CD14-positive monocyte (primary cell): ENCODE data around the gene PBX3. TPM values are rescaled to one million over a fixed set of nuclear protein-coding genes. Genes with fewer than 3 reads are reported as not detected.

Experiments used
- DNase-seq, 3 donors: peaks; one replicate each; pipeline ENCODE4 v3.0.0-alpha.2; 2011 to 2022
- H2AFZ ChIP-seq: 2 replicates; pipeline ENCODE4 v1.6.0; 2012; ENCODE audit warnings: mild to moderate bottlenecking, low read depth, low read length, inconsistent platforms; ENCODE audit not compliant: insufficient read depth, poor library complexity, severe bottlenecking
- H3K27ac ChIP-seq, 2 donors: 1 replicate in 1 of 2; 2 replicates in 1 of 2; pipeline ENCODE4 v1.5.1; 2012 to 2013; ENCODE audit warnings: low read length in 2 of 2, control low read depth in 1 of 2, inconsistent platforms in 1 of 2, low read depth in 1 of 2, mild to moderate bottlenecking in 1 of 2
- H3K27me3 ChIP-seq, 2 donors: one replicate each; pipeline versions ENCODE4 v1.6.0 to v1.6.1; 2011 to 2013; ENCODE audit warnings: low read length in 2 of 2; ENCODE audit not compliant: control insufficient read depth in 2 of 2, insufficient read depth in 2 of 2
- H3K36me3 ChIP-seq, 2 donors: replicated peaks in 1 of 2; 1 replicate in 1 of 2; 2 replicates in 1 of 2; pipeline versions ENCODE4 v1.5.1 to v1.6.1; 2012 to 2013; ENCODE audit warnings: low read length in 2 of 2, control low read depth in 1 of 2, inconsistent platforms in 1 of 2, mild to moderate bottlenecking in 1 of 2; ENCODE audit not compliant: insufficient read depth in 2 of 2, control insufficient read depth in 1 of 2
- H3K4me1 ChIP-seq, 2 donors: 1 replicate in 1 of 2; 2 replicates in 1 of 2; pipeline versions ENCODE4 v1.5.1 to v1.6.1; 2012 to 2013; ENCODE audit warnings: low read length in 2 of 2, control low read depth in 1 of 2, inconsistent platforms in 1 of 2, mild to moderate bottlenecking in 1 of 2, moderate library complexity in 1 of 2; ENCODE audit not compliant: insufficient read depth in 2 of 2, control insufficient read depth in 1 of 2
- H3K4me2 ChIP-seq: replicated peaks from 2 replicates; pipeline ENCODE3; 2012; ENCODE audit warnings: low read length, moderate library complexity, mild to moderate bottlenecking; ENCODE audit not compliant: poor library complexity, severe bottlenecking; ENCODE audit errors: extremely low read depth
- H3K4me3 ChIP-seq, 3 experiments: fragments of 200-600 bp in 1 of 3; sonication (generic) in 1 of 3; replicated peaks in 1 of 3; 1 replicate in 2 of 3; 2 replicates in 1 of 3; pipeline ENCODE4 v1.5.1; 2011 to 2013; ENCODE audit warnings: low read length in 3 of 3, mild to moderate bottlenecking in 3 of 3, control low read depth in 2 of 3, low read depth in 2 of 3, inconsistent platforms in 1 of 3, moderate library complexity in 1 of 3
- H3K79me2 ChIP-seq: 2 replicates; pipeline ENCODE4 v1.6.0; 2012; ENCODE audit warnings: mild to moderate bottlenecking, control low read depth, inconsistent platforms, low read length, moderate library complexity; ENCODE audit not compliant: insufficient read depth
- H3K9ac ChIP-seq: 2 replicates; pipeline ENCODE4 v1.6.0; 2017; ENCODE audit warnings: low read length, mild to moderate bottlenecking; ENCODE audit not compliant: insufficient read depth, poor library complexity, severe bottlenecking
- H3K9me3 ChIP-seq, 2 donors: replicated peaks in 1 of 2; 1 replicate in 1 of 2; 2 replicates in 1 of 2; pipeline versions ENCODE4 v1.5.1 to v1.6.1; 2012 to 2013; ENCODE audit warnings: low read length in 2 of 2, control low read depth in 1 of 2; ENCODE audit not compliant: control insufficient read depth in 1 of 2, insufficient read depth in 1 of 2
- H4K20me1 ChIP-seq: 2 replicates; pipeline ENCODE4 v1.6.0; 2012; ENCODE audit warnings: mild to moderate bottlenecking, low read length, control low read depth, moderate library complexity; ENCODE audit not compliant: insufficient read depth
- H3K27ac Mint-ChIP-seq, 7 donors: one replicate each; pipeline ENCODE4 v1.8.0; 2020; ENCODE audit warnings: mild to moderate bottlenecking in 7 of 7, mixed read lengths in 7 of 7, moderate library complexity in 6 of 7, inconsistent platforms in 2 of 7
- H3K27me3 Mint-ChIP-seq, 3 donors: one replicate each; pipeline ENCODE4 v1.8.0; 2021 to 2022; ENCODE audit warnings: low read depth in 3 of 3, mild to moderate bottlenecking in 3 of 3, mixed read lengths in 3 of 3, moderate library complexity in 3 of 3, inconsistent platforms in 1 of 3
- H3K36me3 Mint-ChIP-seq, 2 donors: one replicate each; pipeline ENCODE4 v1.8.0; 2020; ENCODE audit warnings: mixed read lengths in 2 of 2, inconsistent platforms in 1 of 2, mild to moderate bottlenecking in 1 of 2
- H3K4me1 Mint-ChIP-seq: one replicate; pipeline ENCODE4 v1.8.0; 2020; ENCODE audit warnings: mild to moderate bottlenecking, mixed read lengths
- H3K4me3 Mint-ChIP-seq, 2 donors: one replicate each; pipeline ENCODE4 v1.8.0; 2020; ENCODE audit warnings: mild to moderate bottlenecking in 2 of 2, mixed read lengths in 2 of 2, moderate library complexity in 1 of 2
- H3K9me3 Mint-ChIP-seq, 7 donors: one replicate each; pipeline ENCODE4 v1.8.0; 2020 to 2022; ENCODE audit warnings: mixed read lengths in 7 of 7, mild to moderate bottlenecking in 6 of 7, moderate library complexity in 6 of 7, inconsistent platforms in 2 of 7
- CTCF ChIP-seq: fragments of 200-600 bp; IDR thresholded peaks from one replicate; pipeline ENCODE4 v1.8.0; 2022; ENCODE audit warnings: antibody characterized with exemption, mild to moderate bottlenecking
- whole genome bisulfite sequencing: methylation state at CpG from one replicate; pipeline ENCODE4 v1.1.5; 2013; ENCODE audit warnings: missing lambda C conversion rate; ENCODE audit not compliant: insufficient coverage; 5-methylcytosine and 5-hydroxymethylcytosine counted together
- intact Hi-C, 2 donors: fragments of 100-400 bp; cut with micrococcal nuclease; formaldehyde crosslinking; loops; one replicate each; pipeline versions ENCODE4 v1.15.0 to v1.15.1; 2023
- polyA plus RNA-seq, 3 donors: library from polyadenylated mRNA; depleted of rRNA in 1 of 3; unstranded in 2 of 3; stranded (reverse) in 1 of 3; fragments of 300-500 nt in 2 of 3; fragments of >200 nt in 1 of 3; fragmentation: Illumina TruSeq in 2 of 3; gene quantifications; 1 replicate in 2 of 3; 2 replicates in 1 of 3; pipeline ENCODE4 v1.2.3, GENCODE V29; 2012 to 2021

The PBX3 gene
- polyA plus RNA-seq, 3 donors, result 6.6 to 22.7 (median 7.1) TPM

- Histone ChIP-seq H3K27ac (peak overlapping the region in 1 of 2 donors; percentile 84), H3K9ac (peak overlapping the region; percentile 31), H3K79me2 (peaks cover 24% of the 10 kb centered on the region), H4K20me1 (no peaks in the 10 kb centered on the region), H2AFZ (peak overlapping the region; percentile 74), H3K27me3 (no peaks in the 10 kb centered on the region), H3K9me3 (no peaks in the 10 kb centered on the region), H3K4me1 (peaks cover 13 to 17% of the 10 kb centered on the region in 2 donors), H3K36me3 (no peaks in the 10 kb centered on the region), H3K4me2 (peak overlapping the region; percentile 80), H3K4me3 (peak overlapping the region; percentile 21 to 84 (median 71))
- Mint-ChIP-seq H3K27me3 (no peaks in the 10 kb centered on the region), H3K27ac (peak overlapping the region; percentile 80 to 96 (median 88)), H3K36me3 (no peaks in the 10 kb centered on the region), H3K9me3 (no peaks in the 10 kb centered on the region), H3K4me1 (peaks cover 26% of the 10 kb centered on the region), H3K4me3 (peak overlapping the region; percentile 74 to 97)
- intact Hi-C loops, result no loop called here
- peak; percentile 28 to 49 (median 46) for DNase-seq
- WGBS, result no CpG with 5 or more reads among the region's 5 CpGs
- no peak for TF ChIP-seq CTCF
These were observed 157.1 kb downstream of the PBX3 start for GRCh38 chr9:125904155-125904851.

- no peak for DNase-seq
- WGBS, result no CpG with 5 or more reads among the region's 1 CpG
- Histone ChIP-seq H3K9ac (no peak overlapping the region), H3K27ac (no peak overlapping the region), H2AFZ (no peak overlapping the region), H3K9me3 (no peaks in the 10 kb centered on the region), H3K4me1 (peaks cover 13 to 17% of the 10 kb centered on the region in 2 donors), H3K4me3 (no peak overlapping the region), H3K4me2 (no peak overlapping the region), H3K27me3 (no peaks in the 10 kb centered on the region), H3K36me3 (no peaks in the 10 kb centered on the region), H3K79me2 (peaks cover 15% of the 10 kb centered on the region), H4K20me1 (no peaks in the 10 kb centered on the region)
- no peak for TF ChIP-seq CTCF
- no peaks in the 10 kb centered on the region for H3K27me3 Mint-ChIP-seq
- intact Hi-C loops, result no loop called here
- H3K9me3 Mint-ChIP-seq, result no peaks in the 10 kb centered on the region
- H3K4me1 Mint-ChIP-seq, result peaks cover 26% of the 10 kb centered on the region
- no peak overlapping the region for H3K27ac Mint-ChIP-seq
- no peaks in the 10 kb centered on the region for H3K36me3 Mint-ChIP-seq
- H3K4me3 Mint-ChIP-seq, result no peak overlapping the region
These were observed 159.0 kb downstream of the PBX3 start for GRCh38 chr9:125906144-125906543.
